ENCODE results near the gene ANKRD13D. TPM values are rescaled to one million over a fixed set of nuclear protein-coding genes. Genes with fewer than 3 reads are reported as not detected.
A peak's percentile ranks its signal among the peaks of the same experiment; 100 is the strongest.

ANKRD13D gene
- total RNA-seq, 1 donor from 2014 or later = 42.5 TPM

DNA sequence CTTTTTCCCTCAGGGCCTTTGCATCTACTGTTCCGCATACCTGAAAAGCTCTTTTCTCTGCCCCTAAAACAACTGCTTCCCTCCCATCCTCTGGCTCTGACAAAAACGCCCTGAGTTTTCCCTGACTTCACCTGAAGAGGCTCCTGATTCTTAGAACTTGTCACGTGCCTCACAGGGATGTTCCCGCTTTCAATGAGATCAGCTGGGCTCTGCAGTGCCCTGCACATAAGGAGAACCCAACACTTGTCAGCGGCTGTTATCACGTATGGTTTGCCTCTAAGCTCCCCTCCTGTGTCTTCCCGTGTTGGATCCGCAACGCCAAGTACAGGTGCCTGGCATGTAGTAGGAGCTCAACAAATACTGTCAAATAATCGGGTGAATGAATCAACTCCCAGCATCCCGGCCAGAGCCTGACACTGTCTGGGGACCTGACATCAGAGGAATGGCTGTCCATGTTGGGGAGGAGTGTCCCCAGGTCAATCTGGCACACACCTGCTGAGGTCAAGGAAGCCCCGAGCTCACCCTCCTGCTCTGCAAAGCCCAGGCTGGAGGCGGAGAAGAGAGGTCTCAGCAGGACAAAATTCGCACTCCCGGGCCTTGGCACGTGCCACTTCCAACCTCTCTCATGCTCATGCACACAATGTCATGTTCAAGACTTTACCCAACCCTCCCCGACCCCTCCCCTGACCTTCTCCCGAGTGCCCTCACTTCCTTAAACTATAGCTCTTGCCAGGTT, 27.0 kb upstream of the ANKRD13D start:
- peak; percentile 85 for DNase-seq (ENCODE audit: low spot score)

GRCh38 chr11:67262731-67263675, 26.1 kb upstream of the ANKRD13D start:
- no peak for DNase-seq (ENCODE audit: low spot score)

GRCh38 chr11:67264260-67264659, 24.8 kb upstream of the ANKRD13D start:
- no peak for DNase-seq (ENCODE audit: low spot score)

- no peak for DNase-seq (ENCODE audit: low spot score)
These were observed 24.0 kb upstream of the ANKRD13D start for GRCh38 chr11:67264877-67265632.

GRCh38 chr11:67265633-67266448, 23.3 kb upstream of the ANKRD13D start:
- DNase-seq (ENCODE audit: low spot score) = peak; percentile 96

DNA sequence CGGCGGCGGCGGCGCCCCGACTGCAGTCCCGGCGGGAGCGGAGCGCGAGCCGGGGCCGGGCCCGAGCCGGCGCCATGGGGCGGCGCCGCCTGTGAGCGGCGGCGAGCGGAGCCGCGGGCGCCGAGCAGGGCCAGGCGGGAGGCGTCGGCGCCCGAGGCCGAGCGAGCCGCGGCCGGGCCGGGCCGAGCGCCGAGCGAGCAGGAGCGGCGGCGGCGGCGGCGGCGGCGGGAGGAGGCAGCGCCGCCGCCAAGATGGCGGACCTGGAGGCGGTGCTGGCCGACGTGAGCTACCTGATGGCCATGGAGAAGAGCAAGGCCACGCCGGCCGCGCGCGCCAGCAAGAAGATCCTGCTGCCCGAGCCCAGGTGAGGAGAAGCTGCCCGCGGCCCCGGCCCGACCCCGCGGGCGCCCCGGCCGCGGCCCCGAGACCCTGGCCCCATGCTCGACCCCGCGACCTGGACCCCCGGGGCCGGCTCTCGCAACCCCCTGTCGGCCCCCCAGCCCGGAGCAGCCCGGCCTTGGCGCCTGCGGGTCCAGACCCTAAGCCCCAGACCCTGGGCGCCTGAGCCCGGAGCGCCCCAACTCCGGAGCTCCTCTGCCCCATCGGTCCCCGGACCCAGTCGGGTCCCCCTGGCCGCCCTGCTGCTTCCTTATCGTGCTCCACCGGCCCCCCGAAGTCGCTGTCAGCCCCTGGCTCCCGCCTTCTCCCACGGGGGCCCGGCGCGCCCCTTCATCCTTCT, 22.5 kb upstream of the ANKRD13D start, which contains the start of gene GRK2:
Gene GRK2 (plus strand): TSS at position 25 of the 739 bp plus-strand sequence. CDS start 227 bp downstream, at position 252.
- DNase-seq (ENCODE audit: low spot score) = no peak

DNA sequence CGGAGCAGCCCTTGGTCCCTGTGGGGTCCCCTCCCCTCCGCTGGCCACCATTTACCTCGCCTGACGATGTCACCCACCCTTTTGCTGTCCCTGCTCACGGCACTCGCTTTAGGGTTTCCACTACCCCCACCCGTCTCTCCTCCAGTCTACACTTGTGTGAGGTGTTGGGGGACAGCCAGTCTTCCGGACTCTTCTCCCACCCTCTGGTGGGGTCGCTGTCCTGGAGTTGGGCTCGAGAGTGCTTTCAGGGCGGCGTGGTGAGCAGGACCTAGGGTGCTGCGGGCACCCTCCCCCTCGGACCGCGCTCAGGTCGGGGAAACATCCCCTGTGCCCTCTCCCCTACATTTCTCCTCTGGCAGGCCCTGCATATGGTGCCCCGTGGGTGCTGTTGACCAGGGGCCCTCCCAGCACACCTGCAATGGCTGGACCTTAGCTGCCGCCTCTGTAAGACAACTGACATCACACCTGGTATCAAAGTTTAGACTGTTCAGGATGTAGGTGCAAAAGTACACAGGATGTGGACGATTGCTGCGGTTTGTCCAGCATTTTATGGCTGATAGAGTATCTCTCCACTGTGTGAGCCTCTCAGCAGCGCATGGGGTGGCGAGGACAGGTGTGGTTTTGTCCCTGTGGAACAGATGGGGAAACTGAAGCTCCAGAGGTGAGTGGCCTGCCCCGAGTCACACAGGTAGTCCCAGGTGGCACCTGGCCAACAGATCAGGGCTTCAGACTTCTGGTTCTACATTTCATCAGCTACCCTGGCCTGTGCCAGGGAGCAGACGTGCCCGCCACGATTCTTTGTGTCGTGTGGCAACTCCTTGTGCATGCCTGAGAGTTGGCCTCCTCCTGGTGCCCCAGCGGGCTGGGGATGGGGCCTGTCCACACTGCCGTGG, 21.7 kb upstream of the ANKRD13D start:
- no peak for DNase-seq (ENCODE audit: low spot score)

- no peak for DNase-seq (ENCODE audit: low spot score)
These were observed 20.8 kb upstream of the ANKRD13D start for GRCh38 chr11:67268081-67268961.

GRCh38 chr11:67268962-67269268, 20.2 kb upstream of the ANKRD13D start:
- DNase-seq (ENCODE audit: low spot score) = no peak

DNA sequence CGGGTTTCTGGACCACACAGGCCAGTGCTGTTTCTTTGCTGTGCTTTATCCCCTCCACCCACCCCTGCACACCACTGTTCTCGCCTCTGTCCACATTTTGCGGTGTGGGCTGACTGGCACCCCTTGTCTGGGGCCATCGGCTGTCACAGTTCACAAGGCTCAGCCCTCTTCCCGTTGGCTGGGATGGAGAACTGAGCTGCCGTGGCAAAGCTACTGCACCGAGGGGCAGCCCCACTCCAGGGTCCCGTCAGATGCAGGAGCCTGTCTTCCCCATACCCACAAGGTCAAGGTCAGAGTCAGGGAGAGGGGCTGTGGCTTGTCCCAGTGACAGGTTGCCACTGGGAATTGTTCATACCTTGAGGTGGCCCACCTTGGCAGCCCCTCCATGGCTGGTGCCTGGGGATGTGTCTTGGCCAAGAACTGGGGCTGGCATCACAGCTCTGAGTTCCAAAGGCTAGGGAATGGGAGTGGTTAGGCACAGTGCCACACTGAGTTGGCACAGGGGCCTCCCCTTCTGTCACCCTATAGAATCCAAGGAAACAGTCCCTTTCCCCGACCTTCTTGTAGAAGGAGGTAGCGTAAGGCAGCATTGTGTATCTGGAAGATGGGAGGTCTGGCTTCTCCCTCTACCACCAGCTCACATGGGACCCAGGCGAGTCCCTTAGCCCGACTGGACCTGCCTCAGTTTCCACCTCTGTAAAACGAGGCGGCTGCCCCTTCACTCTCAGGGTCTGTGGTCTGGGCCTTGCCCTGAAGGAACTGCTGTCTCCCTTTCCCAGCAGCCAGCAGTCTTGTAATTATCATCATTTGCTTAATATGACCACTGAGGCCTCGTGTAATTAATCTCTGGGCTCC, 19.5 kb upstream of the ANKRD13D start:
- DNase-seq (ENCODE audit: low spot score) = no peak

GRCh38 chr11:67270256-67271204, 18.6 kb upstream of the ANKRD13D start:
- DNase-seq (ENCODE audit: low spot score) = peak; percentile 57

GRCh38 chr11:67271205-67271540, 17.9 kb upstream of the ANKRD13D start:
- no peak for DNase-seq (ENCODE audit: low spot score)

GRCh38 chr11:67271541-67272284, 17.4 kb upstream of the ANKRD13D start:
- peak; percentile 84 for DNase-seq (ENCODE audit: low spot score)

- peak; percentile 82 for DNase-seq (ENCODE audit: low spot score)
These were observed 16.5 kb upstream of the ANKRD13D start for GRCh38 chr11:67272327-67273259.
